Transverse colon (tissue), 4 donors: Measurements from ENCODE around the gene BCAR3. TPM values are rescaled to one million over a fixed set of nuclear protein-coding genes. Genes with fewer than 3 reads are reported as not detected.
A peak's percentile ranks its signal among the peaks of the same experiment; 100 is the strongest.

Experiments
- DNase-seq: peaks from one replicate; pipeline ENCODE4 v3.0.0-alpha.2; 2019
- H3K27ac ChIP-seq, 4 donors: fragments of 200-600 bp; sonication (generic); 2 replicates each; pipeline ENCODE4 v1.5.1; 2016 to 2018; ENCODE audit warnings: inconsistent platforms in 4 of 4
- H3K27me3 ChIP-seq: fragments of 200-600 bp; sonication (generic); 2 replicates; pipeline ENCODE4 v1.5.1; 2017; ENCODE audit warnings: inconsistent platforms
- H3K36me3 ChIP-seq, 4 donors: fragments of 200-600 bp; sonication (generic); 2 replicates each; pipeline ENCODE4 v1.5.1; 2017 to 2019; ENCODE audit warnings: inconsistent platforms in 4 of 4
- H3K4me1 ChIP-seq, 4 donors: fragments of 200-600 bp; sonication (generic); 2 replicates each; pipeline ENCODE4 v1.5.1; 2017 to 2020; ENCODE audit warnings: inconsistent platforms in 4 of 4
- H3K4me3 ChIP-seq, 4 donors: fragments of 200-600 bp; sonication (generic); 1 replicate in 1 of 4; 2 replicates in 3 of 4; pipeline versions ENCODE4 v1.5.1 to v1.6.1; 2017 to 2019; ENCODE audit warnings: inconsistent platforms in 4 of 4
- H3K9me3 ChIP-seq, 2 donors: fragments of 200-600 bp; sonication (generic); 2 replicates each; pipeline ENCODE4 v1.5.1; 2017 to 2019; ENCODE audit warnings: inconsistent platforms in 2 of 2
- EP300 ChIP-seq: sonication (generic); formaldehyde crosslinking; IDR thresholded peaks from one replicate; pipeline ENCODE4 v1.6.1; 2017; ENCODE audit warnings: antibody characterized with exemption, low read depth
- POLR2A ChIP-seq: fragments of 450-650 bp; IDR thresholded peaks from one replicate; pipeline ENCODE4 v1.6.1; 2016; ENCODE audit warnings: antibody characterized with exemption, mild to moderate bottlenecking, moderate library complexity
- POLR2AphosphoS5 ChIP-seq, 3 donors: sonication (generic); formaldehyde crosslinking; IDR thresholded peaks; one replicate each; pipeline ENCODE4 v1.6.1; 2016; ENCODE audit warnings: antibody characterized with exemption in 3 of 3
- WGBS, 2 donors: methylation state at CpG; one replicate each; pipeline ENCODE4 v1.1.5; 2018; ENCODE audit warnings: low coverage in 1 of 2; 5-methylcytosine and 5-hydroxymethylcytosine counted together
- in situ Hi-C, 4 donors: fragments of 200-750 bp; cut with MboI; loops; one replicate each; pipeline versions ENCODE4 v1.15.0 to v1.15.1; 2017; ENCODE audit warnings: low sequenced_read_pairs in 3 of 4, low pct_ligation_motif_present in 1 of 4, low pct_unique_long_range_greater_than_20kb in 1 of 4
- intact Hi-C: fragments of 100-400 bp; cut with DNase I; formaldehyde crosslinking; loops from one replicate; pipeline ENCODE4 v1.15.1; 2023; ENCODE audit warnings: low total_unique reads
- total RNA-seq, 4 donors: library from RNA; depleted of rRNA; stranded (reverse); fragments of >200 nt; gene quantifications; one replicate each; pipeline ENCODE4 v1.1.0, GENCODE V29; 2016
- TF ChIP-seq, protein P1 (sequence below), 5 experiments: fragments of 200-600 bp in 3 of 5; fragments of 450-650 bp in 2 of 5; sonication (generic) in 3 of 5; IDR thresholded peaks; 1 replicate in 2 of 5; 2 replicates in 3 of 5; pipeline ENCODE4 v1.5.1; 2016 to 2017; ENCODE audit warnings: antibody characterized with exemption in 5 of 5, inconsistent platforms in 3 of 5, mild to moderate bottlenecking in 2 of 5, moderate library complexity in 1 of 5

BCAR3 gene
- total RNA-seq, 4 donors from 2014 or later: 12.3 to 71.7 (median 40.5) TPM

GRCh38 chr1:93584261-93585003 is 97.2 kb downstream of the BCAR3 start:
- Histone ChIP-seq H3K9me3 (no peaks in the 10 kb centered on the region), H3K36me3 (no peaks in the 10 kb centered on the region), H3K27me3 (no peaks in the 10 kb centered on the region), H3K4me1 (peaks cover 10 to 59% (median 27%) of the 10 kb centered on the region in 4 donors), H3K4me3 (peak overlapping the region in 3 of 4 donors; percentile 33 to 57 (median 36)), H3K27ac (peak overlapping the region; percentile 86 to 93 (median 88))
- in situ Hi-C loops: no loop called here
- TF ChIP-seq, protein P1, sequence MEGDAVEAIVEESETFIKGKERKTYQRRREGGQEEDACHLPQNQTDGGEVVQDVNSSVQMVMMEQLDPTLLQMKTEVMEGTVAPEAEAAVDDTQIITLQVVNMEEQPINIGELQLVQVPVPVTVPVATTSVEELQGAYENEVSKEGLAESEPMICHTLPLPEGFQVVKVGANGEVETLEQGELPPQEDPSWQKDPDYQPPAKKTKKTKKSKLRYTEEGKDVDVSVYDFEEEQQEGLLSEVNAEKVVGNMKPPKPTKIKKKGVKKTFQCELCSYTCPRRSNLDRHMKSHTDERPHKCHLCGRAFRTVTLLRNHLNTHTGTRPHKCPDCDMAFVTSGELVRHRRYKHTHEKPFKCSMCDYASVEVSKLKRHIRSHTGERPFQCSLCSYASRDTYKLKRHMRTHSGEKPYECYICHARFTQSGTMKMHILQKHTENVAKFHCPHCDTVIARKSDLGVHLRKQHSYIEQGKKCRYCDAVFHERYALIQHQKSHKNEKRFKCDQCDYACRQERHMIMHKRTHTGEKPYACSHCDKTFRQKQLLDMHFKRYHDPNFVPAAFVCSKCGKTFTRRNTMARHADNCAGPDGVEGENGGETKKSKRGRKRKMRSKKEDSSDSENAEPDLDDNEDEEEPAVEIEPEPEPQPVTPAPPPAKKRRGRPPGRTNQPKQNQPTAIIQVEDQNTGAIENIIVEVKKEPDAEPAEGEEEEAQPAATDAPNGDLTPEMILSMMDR (IDR thresholded peaks at IDR 0.05): peak in 4 of 5 experiments; percentile 9 to 52 (median 30)
- TF ChIP-seq POLR2AphosphoS5 (IDR thresholded peaks at IDR 0.05): no peak
- no peak for DNase-seq
- intact Hi-C loops: loop anchor here (10.0 kb wide), 1 partner anchor 1690 kb away; no protein-coding TSS in a partner anchor
- 49 to 62% methylated on average over 4 to 9 of the region's 9 CpGs for WGBS, 2 donors

GRCh38 chr1:93581917-93582850 is 99.5 kb downstream of the BCAR3 start:
- Histone ChIP-seq H3K9me3 (no peaks in the 10 kb centered on the region), H3K27me3 (no peaks in the 10 kb centered on the region), H3K4me1 (peaks cover 10 to 78% (median 41%) of the 10 kb centered on the region in 4 donors), H3K27ac (peak overlapping the region; percentile 86 to 93 (median 88)), H3K36me3 (no peaks in the 10 kb centered on the region), H3K4me3 (peak overlapping the region in 3 of 4 donors; percentile 33 to 57 (median 36))
- 59% methylated on average over 23 of the region's 23 CpGs; no CpG with 5 or more reads in 1 of the 2 donors for WGBS, 2 donors
- intact Hi-C loops (loop anchor here (10.0 kb wide), 1 partner anchor 1687 kb away; no protein-coding TSS in a partner anchor), in situ Hi-C loops (no loop called here)
- TF ChIP-seq POLR2A (peak; percentile 94), EP300 (no peak), POLR2AphosphoS5 (IDR thresholded peaks at IDR 0.05) (peak; percentile 81 to 90 (median 89))
- TF ChIP-seq, protein P1 (IDR thresholded peaks at IDR 0.05): no peak
- peak; percentile 68 for DNase-seq

DNA sequence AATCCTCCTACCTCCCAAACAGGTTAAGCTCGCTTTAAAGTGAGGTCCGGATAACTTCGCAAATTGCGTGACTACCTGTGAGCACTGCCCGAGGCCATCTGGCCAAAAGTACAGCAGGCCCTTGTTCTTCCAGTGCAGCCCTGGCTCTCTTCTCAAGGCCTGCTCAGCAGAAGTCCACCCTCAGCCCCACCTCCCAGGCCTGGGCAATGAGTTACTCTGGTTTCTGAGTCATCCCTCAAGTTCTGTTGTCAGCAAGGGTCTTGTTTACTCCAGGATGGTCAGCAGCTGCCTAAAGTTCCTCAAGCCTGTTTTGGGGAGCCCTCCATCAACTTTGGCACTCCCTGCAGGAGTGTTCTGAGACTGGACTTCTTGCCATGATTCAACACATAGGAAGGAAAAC is 101.7 kb downstream of the BCAR3 start:
- 43 to 62% methylated on average over 4 to 5 of the region's 5 CpGs for WGBS, 2 donors
- H3K9me3 ChIP-seq: no peaks in the 10 kb centered on the region
- intact Hi-C loops (loop anchor here (10.0 kb wide), 1 partner anchor 1685 kb away; no protein-coding TSS in a partner anchor), in situ Hi-C loops (no loop called here)
- H3K27ac ChIP-seq: peak overlapping the region; percentile 86 to 93 (median 88)
- peak; percentile 57 for DNase-seq
- peaks cover 5 to 59% (median 34%) of the 10 kb centered on the region in 4 donors for H3K4me1 ChIP-seq
- no peaks in the 10 kb centered on the region for H3K27me3 ChIP-seq
- H3K36me3 ChIP-seq: peaks cover 0 to 9% (median 2%) of the 10 kb centered on the region in 4 donors
- peak; percentile 34 for TF ChIP-seq POLR2A
- no peak for TF ChIP-seq EP300
- TF ChIP-seq POLR2AphosphoS5 (IDR thresholded peaks at IDR 0.05): peak in 1 of 3 donors; percentile 33
- TF ChIP-seq, protein P1 (IDR thresholded peaks at IDR 0.05): no peak
- no peak overlapping the region for H3K4me3 ChIP-seq
